HepG2 (cell line): ENCODE data around the gene OR2S2. TPM values are rescaled to one million over a fixed set of nuclear protein-coding genes. Genes with fewer than 3 reads are reported as not detected.

Source experiments
- ATAC-seq: fragments of 200-7000 bp; cut with Tn5 transposase; 3 replicates; pipeline ENCODE4 v1.9.1; 2020; ENCODE audit warnings: mild to moderate bottlenecking, moderate library complexity
- BruUV-seq: library from RNA; stranded (reverse); fragments of 400-500 nt; replicated peaks from 2 replicates; lab custom pipeline; 2021; lab: Mats Ljungman, UMichigan
- CTCF ChIA-PET: fragments of 300-600 bp; formaldehyde crosslinking; extraction: SDS; loops from one replicate; lab custom pipeline; 2021; ENCODE audit warnings: low total read pairs, inconsistent platforms, low intra/inter-chr PET ratio; lab: Yijun Ruan, JAX
- POLR2A ChIA-PET: fragments of 350-600 bp; sonication (Branson Sonifier 250); formaldehyde crosslinking; loops from one replicate; lab custom pipeline; 2020; ENCODE audit warnings: antibody characterized with exemption, inconsistent platforms; lab: Yijun Ruan, JAX
- DNase-seq: peaks from one replicate; pipeline ENCODE4 v3.0.0-alpha.2; 2015; ENCODE audit warnings: low spot score
- FAIRE-seq: peaks from 3 replicates; lab custom pipeline; 2011; peaks lifted over from hg19 to GRCh38; lab: Jason Lieb, UNC
- H2AFZ ChIP-seq: one replicate; pipeline ENCODE4 v1.6.1; 2011; ENCODE audit warnings: low read length, inconsistent platforms
- H3K27ac ChIP-seq: fragments of 300-600 bp; 3 replicates; pipeline ENCODE4 v1.8.0; 2011; ENCODE audit warnings: mixed run types, mild to moderate bottlenecking, mixed read lengths, low read length, inconsistent platforms; ENCODE audit not compliant: insufficient read depth; ENCODE audit errors: extremely low read length
- H3K27me3 ChIP-seq, 2 experiments: fragments of 200-600 bp in 1 of 2; 2 replicates in 1 of 2; 3 replicates in 1 of 2; pipeline versions ENCODE4 v1.6.0 to v1.8.0; 2011; ENCODE audit warnings: low read length in 2 of 2, mild to moderate bottlenecking in 2 of 2, moderate library complexity in 2 of 2, inconsistent platforms in 1 of 2; ENCODE audit not compliant: insufficient read depth in 2 of 2, control insufficient read depth in 1 of 2
- H3K36me3 ChIP-seq, 2 experiments: fragments of 200-600 bp in 1 of 2; replicated peaks in 1 of 2; 2 replicates in 1 of 2; 3 replicates in 1 of 2; pipeline versions ENCODE4 v1.5.1 to v1.8.0; 2011; ENCODE audit warnings: low read length in 2 of 2, inconsistent platforms in 1 of 2; ENCODE audit not compliant: insufficient read depth in 2 of 2, control insufficient read depth in 1 of 2
- H3K4me1 ChIP-seq: 2 replicates; pipeline ENCODE4 v1.5.1; 2012; ENCODE audit warnings: low read length, inconsistent platforms; ENCODE audit not compliant: insufficient read depth
- H3K4me2 ChIP-seq: 2 replicates; pipeline ENCODE4 v1.6.0; 2011; ENCODE audit warnings: low read depth, low read length, inconsistent platforms
- H3K4me3 ChIP-seq, 3 experiments: fragments of 200-600 bp in 1 of 3; sonication (generic), shearing (Covaris generic) in 1 of 3; replicated peaks in 1 of 3; 2 replicates each; pipeline ENCODE4 v1.5.1; 2011 to 2016; ENCODE audit warnings: low read length in 3 of 3, inconsistent platforms in 2 of 3, low read depth in 2 of 3, mild to moderate bottlenecking in 2 of 3, control low read depth in 1 of 3, mixed read lengths in 1 of 3; ENCODE audit not compliant: insufficient read depth in 1 of 3
- H3K79me2 ChIP-seq: one replicate; pipeline ENCODE4 v1.6.1; 2011; ENCODE audit warnings: low read length, inconsistent platforms; ENCODE audit not compliant: insufficient read depth
- H3K9ac ChIP-seq: 2 replicates; pipeline ENCODE4 v1.6.0; 2011; ENCODE audit warnings: mild to moderate bottlenecking, low read depth, low read length, inconsistent platforms; ENCODE audit not compliant: insufficient read depth
- H3K9me3 ChIP-seq: 2 replicates; pipeline ENCODE4 v1.5.1; 2012; ENCODE audit warnings: mild to moderate bottlenecking, low read length
- H4K20me1 ChIP-seq: 2 replicates; pipeline ENCODE4 v1.6.0; 2011; ENCODE audit warnings: inconsistent platforms, mild to moderate bottlenecking, low read length, moderate library complexity; ENCODE audit not compliant: insufficient read depth
- HIVEP1 ChIP-seq: sonication (generic); formaldehyde crosslinking; IDR thresholded peaks from 2 replicates; pipeline ENCODE4 v1.4.0; 2020; ENCODE audit warnings: mild to moderate bottlenecking, missing genetic modification reagents
- POLR2G ChIP-seq: fragments of 200-400 bp; formaldehyde crosslinking; IDR thresholded peaks from 2 replicates; pipeline ENCODE4 v1.6.1; 2018; ENCODE audit warnings: mild to moderate bottlenecking, low read depth, low read length, moderate library complexity
- ZBTB3 ChIP-seq: sonication (generic); formaldehyde crosslinking; IDR thresholded peaks from 2 replicates; pipeline ENCODE4 v1.4.0; 2020; ENCODE audit warnings: low read depth, mild to moderate bottlenecking, moderate library complexity, missing genetic modification reagents, borderline replicate concordance
- ZFP36 ChIP-seq: fragments of 150-350 bp; IDR thresholded peaks from 2 replicates; pipeline ENCODE4 v1.6.1; 2018; ENCODE audit warnings: borderline replicate concordance, low read length, low read depth; ENCODE audit not compliant: partially characterized antibody
- ZFX ChIP-seq: sonication (generic); formaldehyde crosslinking; IDR thresholded peaks from 2 replicates; pipeline ENCODE4 v1.4.0; 2020; ENCODE audit warnings: mild to moderate bottlenecking, low read depth, missing genetic modification reagents, moderate library complexity
- ZNF263 ChIP-seq: sonication (generic); formaldehyde crosslinking; IDR thresholded peaks from 2 replicates; pipeline ENCODE4 v1.4.0; 2020; ENCODE audit warnings: missing genetic modification reagents
- ZNF512 ChIP-seq: sonication (generic); formaldehyde crosslinking; IDR thresholded peaks from 2 replicates; pipeline ENCODE4 v1.4.0; 2020; ENCODE audit warnings: mild to moderate bottlenecking, missing genetic modification reagents
- ZNF7 ChIP-seq: IDR thresholded peaks from 2 replicates; pipeline ENCODE4 v1.6.1; 2016; ENCODE audit warnings: missing biosample characterization, missing genetic modification reagents
- WGBS: methylation state at CpG from one replicate; pipeline ENCODE4 v1.1.6; 2017; ENCODE audit warnings: low lambda C conversion rate; 5-methylcytosine and 5-hydroxymethylcytosine counted together
- in situ Hi-C: cut with HindIII; loops from 2 replicates; pipeline ENCODE4 v1.10.0; 2017; ENCODE audit warnings: low pct_unique_long_range_greater_than_20kb; ENCODE audit not compliant: extremely low pct_ligation_motif_present
- intact Hi-C: fragments of 100-400 bp; cut with micrococcal nuclease; formaldehyde crosslinking; loops from one replicate; pipeline ENCODE4 v1.10.0; 2022; ENCODE audit not compliant: unreplicated experiment
- polyA plus RNA-seq, 8 experiments: library from polyadenylated mRNA; depleted of rRNA in 3 of 8; stranded (reverse) in 7 of 8; unstranded in 1 of 8; fragments of >200 nt; fragmentation: Illumina TruSeq in 4 of 8; extraction: Trizol in 4 of 8; gene quantifications; 2 replicates each; pipeline versions ENCODE4 v1.2.1 to v1.2.3, GENCODE V29; 2011 to 2016; ENCODE audit warnings: low read depth in 4 of 8, missing spikeins in 1 of 8, mixed read lengths in 1 of 8; ENCODE audit not compliant: insufficient read depth in 1 of 8
- total RNA-seq, 5 experiments: library from RNA; depleted of rRNA; stranded (reverse); fragments of >200 nt; fragmentation: Illumina TruSeq; extraction: Trizol; gene quantifications; 2 replicates each; pipeline ENCODE4 v1.2.3, GENCODE V29; 2016; ENCODE audit warnings: low read depth in 1 of 5

The OR2S2 gene
- total and polyA plus RNA-seq, 2 of the 13 experiments (the other 11 are each of a cell fraction or from before 2014, with no cell fraction given) = not detected

- Histone ChIP-seq H3K4me3 (peak overlapping the region; percentile 14 to 67 (median 35); a peak in 5 of 6 replicates), H3K9ac (no peak overlapping the region), H2AFZ (no peak overlapping the region), H3K4me2 (peak overlapping the region; percentile 96), H3K9me3 (no peaks in the 10 kb centered on the region)
- DNase-seq (no peak), FAIRE-seq (no peak), ATAC-seq (no peak)
- intact Hi-C loops = no loop called here
- CTCF ChIA-PET = no interaction called here
- POLR2A ChIA-PET = no interaction called here
- 35% methylated on average over 9 of the region's 9 CpGs for WGBS
- TF ChIP-seq ZNF263 (CRISPR knock-in tag) (peak; percentile 34; the same call in 1 of the 2 replicates), ZFX (CRISPR knock-in tag) (peak; percentile 2; the same call in 1 of the 2 replicates), ZFP36 (no peak)
- TF ChIP-seq, all 625 proteins: peak for 2
- H3K36me3 ChIP-seq = no peaks in the 10 kb centered on the region
- no TSS peak for BruUV-seq
- H3K79me2 ChIP-seq = no peaks in the 10 kb centered on the region
- no peaks in the 10 kb centered on the region for H4K20me1 ChIP-seq
- H3K4me1 ChIP-seq = peaks cover 75% of the 10 kb centered on the region
- in situ Hi-C loops = no loop called here
- H3K27me3 ChIP-seq = peaks cover 0 to 15% of the 10 kb centered on the region in 2 experiments; a peak in 2 of 5 replicates
- H3K27ac ChIP-seq = no peak overlapping the region
These were observed 49.3 kb downstream of the OR2S2 start for GRCh38 chr9:35908504-35909125.

- H3K4me3 ChIP-seq = peak overlapping the region; percentile 35 to 67 (median 52)
- TF ChIP-seq ZBTB3 (CRISPR knock-in tag) (no peak), HIVEP1 (no peak), ZNF7 (CRISPR knock-in tag) (no peak), ZNF512 (no peak), POLR2G (no peak; the same call in 1 of the 2 replicates)
These were observed 50.0 kb downstream of the OR2S2 start for GRCh38 chr9:35907711-35908503.

More at GRCh38 chr9:35907711-35908503, 50.0 kb downstream of the OR2S2 start:
- Histone ChIP-seq H3K27ac (no peak overlapping the region), H4K20me1 (no peaks in the 10 kb centered on the region), H3K9me3 (no peaks in the 10 kb centered on the region), H3K79me2 (no peaks in the 10 kb centered on the region), H3K4me1 (peaks cover 69% of the 10 kb centered on the region), H2AFZ (no peak overlapping the region), H3K36me3 (no peaks in the 10 kb centered on the region), H3K4me2 (peak overlapping the region; percentile 96), H3K9ac (peak overlapping the region; percentile 57; the same call in 1 of the 2 replicates), H3K27me3 (peaks cover 0 to 12% of the 10 kb centered on the region in 2 experiments; a peak in 2 of 5 replicates)
- whole genome bisulfite sequencing = 0% methylated on average over 13 of the region's 13 CpGs
- in situ Hi-C loops = no loop called here
- ATAC-seq (peak; percentile 27), DNase-seq (peak; percentile 62), FAIRE-seq (peak; percentile 23)
- intact Hi-C loops = no loop called here
- BruUV-seq = no TSS peak
- ChIA-PET CTCF (no interaction called here), POLR2A (no interaction called here)
